Measurements from ENCODE around the gene REX1BD. TPM values are rescaled to one million over a fixed set of nuclear protein-coding genes. Genes with fewer than 3 reads are reported as not detected.

Gene REX1BD
- total and polyA plus RNA-seq, 2 of the 13 experiments (the other 11 are each of a cell fraction or from before 2014, with no cell fraction given) = 7.5 to 25.4 TPM

GRCh38 chr19:18589380-18590272 is 1.0 kb downstream of the REX1BD start (continued):
- TF ChIP-seq FOXO1 (CRISPR knock-in tag; IDR thresholded peaks at IDR 0.05) (peak; percentile 71), ZBTB7A (CRISPR knock-in tag; IDR thresholded peaks at IDR 0.05) (peak; percentile 85), NFAT5 (CRISPR knock-in tag; IDR thresholded peaks at IDR 0.05) (peak; percentile 99), REL (CRISPR knock-in tag; conservative IDR thresholded peaks at IDR 0.05) (peak; percentile 82; the same call in 1 of the 2 replicates), ZNF512B (CRISPR knock-in tag; IDR thresholded peaks at IDR 0.05; ENCODE audit: borderline replicate concordance) (0 out of 2 replicates have a peak, but pooled peaks have one; percentile 5), ZNF12 (CRISPR knock-in tag; IDR thresholded peaks at IDR 0.05) (0 out of 2 replicates have a peak, but pooled peaks have one; percentile 54), NKX3-1 (CRISPR knock-in tag; IDR thresholded peaks at IDR 0.05) (peak; percentile 96), ZNF703 (CRISPR knock-in tag; IDR thresholded peaks at IDR 0.05; ENCODE audit: borderline replicate concordance) (no peak; the same call in 1 of the 2 replicates), RFX5 (IDR thresholded peaks at IDR 0.05; ENCODE audit: low read depth, low read length) (no peak), ZNF331 (CRISPR knock-in tag; IDR thresholded peaks at IDR 0.05) (peak; percentile 87), ZBTB43 (CRISPR knock-in tag; conservative IDR thresholded peaks at IDR 0.05) (peak; percentile 95), CBX5 (CRISPR knock-in tag; IDR thresholded peaks at IDR 0.05; ENCODE audit: borderline replicate concordance) (peak; percentile 78; the same call in 1 of the 2 replicates), ZNF207 (IDR thresholded peaks at IDR 0.05; ENCODE audit: borderline replicate concordance) (no peak), ZNF816 (CRISPR knock-in tag; IDR thresholded peaks at IDR 0.05; ENCODE audit: borderline replicate concordance) (no peak; the same call in 1 of the 2 replicates), SP2 (CRISPR knock-in tag; IDR thresholded peaks at IDR 0.05) (peak; percentile 50; the same call in 1 of the 2 replicates), KLF9 (CRISPR knock-in tag; IDR thresholded peaks at IDR 0.05; ENCODE audit: low read depth) (no peak), ZNF691 (CRISPR knock-in tag; IDR thresholded peaks at IDR 0.05; ENCODE audit: borderline replicate concordance, low read depth) (peak; percentile 64; the same call in 1 of the 2 replicates)
